ENCODE results near the gene RASSF3. TPM values are rescaled to one million over a fixed set of nuclear protein-coding genes. Genes with fewer than 3 reads are reported as not detected.

RASSF3 gene
- polyA plus RNA-seq, 1 donor, result 27.8 TPM

GRCh38 chr12:64669270-64669842 is 59.1 kb downstream of the RASSF3 start:
- WGBS (ENCODE audit: insufficient coverage, low lambda C conversion rate), result no CpG with 5 or more reads among the region's 10 CpGs
- H3K4me3 ChIP-seq (ENCODE audit: low read length), result no peak overlapping the region
- peak; percentile 67 to 76 for DNase-seq

DNA sequence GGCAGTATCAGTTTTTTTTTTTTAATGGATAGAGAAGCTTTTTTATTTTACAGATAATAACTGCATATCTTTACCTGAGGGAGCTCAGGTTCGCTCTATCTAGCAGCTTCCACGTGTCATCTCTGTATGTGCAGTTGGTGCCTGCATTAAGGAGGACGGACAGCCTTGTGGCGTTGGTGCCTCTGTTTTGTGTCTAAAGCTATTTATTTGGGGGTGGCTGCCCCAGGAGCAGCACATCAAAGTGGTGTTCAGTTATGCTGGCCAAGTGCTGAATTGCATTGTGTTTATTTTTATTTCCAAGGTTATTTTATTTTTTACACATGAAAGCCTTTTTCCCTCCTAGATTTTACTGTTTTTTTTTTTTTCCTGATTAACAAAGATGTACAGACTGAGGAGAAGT is 59.7 kb downstream of the RASSF3 start:
- H3K36me3 ChIP-seq (ENCODE audit: control insufficient read depth, insufficient read depth, low read length), result no peaks in the 10 kb centered on the region
- WGBS (ENCODE audit: insufficient coverage, low lambda C conversion rate), result no CpG with 5 or more reads among the region's 4 CpGs
- H3K9me3 ChIP-seq (ENCODE audit: control insufficient read depth, low read depth, low read length), result no peaks in the 10 kb centered on the region
- H3K27me3 ChIP-seq (ENCODE audit: control insufficient read depth, insufficient read depth, low read length), result no peaks in the 10 kb centered on the region
- DNase-seq, result no peak
- peak overlapping the region; percentile 10 for H3K27ac ChIP-seq (ENCODE audit: low read length)
- no peak overlapping the region for H3K4me3 ChIP-seq (ENCODE audit: low read length)
- H3K4me1 ChIP-seq (ENCODE audit: control insufficient read depth, insufficient read depth, low read length), result peaks cover 72% of the 10 kb centered on the region

More at GRCh38 chr12:64669270-64669842, 59.1 kb downstream of the RASSF3 start:
- Histone ChIP-seq H3K27me3 (ENCODE audit: control insufficient read depth, insufficient read depth, low read length) (no peaks in the 10 kb centered on the region), H3K27ac (ENCODE audit: low read length) (peak overlapping the region; percentile 63), H3K4me1 (ENCODE audit: control insufficient read depth, insufficient read depth, low read length) (peaks cover 69% of the 10 kb centered on the region), H3K36me3 (ENCODE audit: control insufficient read depth, insufficient read depth, low read length) (no peaks in the 10 kb centered on the region), H3K9me3 (ENCODE audit: control insufficient read depth, low read depth, low read length) (no peaks in the 10 kb centered on the region)

GRCh38 chr12:64670919-64671639 is 60.8 kb downstream of the RASSF3 start:
- peaks cover 66% of the 10 kb centered on the region for H3K4me1 ChIP-seq (ENCODE audit: control insufficient read depth, insufficient read depth, low read length)
- no peak overlapping the region for H3K4me3 ChIP-seq (ENCODE audit: low read length)
- peak overlapping the region; percentile 68 for H3K27ac ChIP-seq (ENCODE audit: low read length)
- no CpG with 5 or more reads among the region's 8 CpGs for WGBS (ENCODE audit: insufficient coverage, low lambda C conversion rate)
- H3K9me3 ChIP-seq (ENCODE audit: control insufficient read depth, low read depth, low read length), result no peaks in the 10 kb centered on the region
- peak; percentile 71 to 83 for DNase-seq
- no peaks in the 10 kb centered on the region for H3K27me3 ChIP-seq (ENCODE audit: control insufficient read depth, insufficient read depth, low read length)
- H3K36me3 ChIP-seq (ENCODE audit: control insufficient read depth, insufficient read depth, low read length), result no peaks in the 10 kb centered on the region

DNA sequence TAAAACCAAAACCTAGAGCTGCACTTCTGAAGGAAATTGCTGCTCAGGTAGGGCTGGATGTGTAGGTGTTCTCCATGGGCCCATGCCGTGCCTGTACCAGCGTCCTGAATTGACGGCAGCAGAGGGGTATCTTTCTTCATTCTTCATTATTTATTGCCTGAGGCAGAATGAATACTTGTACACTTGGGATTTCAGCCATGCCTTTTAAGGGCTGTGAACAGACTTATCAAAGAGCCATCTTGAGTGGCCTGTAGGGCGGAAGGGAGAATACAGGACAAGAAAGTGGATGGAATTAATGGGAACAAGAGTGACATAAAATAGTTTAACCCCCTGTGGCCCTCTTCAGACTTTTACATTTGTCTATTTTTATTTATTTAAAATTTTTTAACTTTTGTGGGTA is 61.4 kb downstream of the RASSF3 start:
- no peak for DNase-seq
- 100% methylated on average over 1 of the region's 4 CpGs for WGBS (ENCODE audit: insufficient coverage, low lambda C conversion rate)
- H3K36me3 ChIP-seq (ENCODE audit: control insufficient read depth, insufficient read depth, low read length), result no peaks in the 10 kb centered on the region
- peaks cover 60% of the 10 kb centered on the region for H3K4me1 ChIP-seq (ENCODE audit: control insufficient read depth, insufficient read depth, low read length)
- H3K27me3 ChIP-seq (ENCODE audit: control insufficient read depth, insufficient read depth, low read length), result no peaks in the 10 kb centered on the region
- no peak overlapping the region for H3K4me3 ChIP-seq (ENCODE audit: low read length)
- H3K27ac ChIP-seq (ENCODE audit: low read length), result peak overlapping the region; percentile 68
- no peaks in the 10 kb centered on the region for H3K9me3 ChIP-seq (ENCODE audit: control insufficient read depth, low read depth, low read length)

- Histone ChIP-seq H3K4me1 (ENCODE audit: control insufficient read depth, insufficient read depth, low read length) (peaks cover 52% of the 10 kb centered on the region), H3K27me3 (ENCODE audit: control insufficient read depth, insufficient read depth, low read length) (no peaks in the 10 kb centered on the region), H3K9me3 (ENCODE audit: control insufficient read depth, low read depth, low read length) (no peaks in the 10 kb centered on the region), H3K4me3 (ENCODE audit: low read length) (no peak overlapping the region), H3K27ac (ENCODE audit: low read length) (peak overlapping the region; percentile 64), H3K36me3 (ENCODE audit: control insufficient read depth, insufficient read depth, low read length) (no peaks in the 10 kb centered on the region)
- DNase-seq, result peak; percentile 90 to 96
- WGBS (ENCODE audit: insufficient coverage, low lambda C conversion rate), result no CpG with 5 or more reads among the region's 8 CpGs
These were observed 62.7 kb downstream of the RASSF3 start for GRCh38 chr12:64672925-64673409.

DNA sequence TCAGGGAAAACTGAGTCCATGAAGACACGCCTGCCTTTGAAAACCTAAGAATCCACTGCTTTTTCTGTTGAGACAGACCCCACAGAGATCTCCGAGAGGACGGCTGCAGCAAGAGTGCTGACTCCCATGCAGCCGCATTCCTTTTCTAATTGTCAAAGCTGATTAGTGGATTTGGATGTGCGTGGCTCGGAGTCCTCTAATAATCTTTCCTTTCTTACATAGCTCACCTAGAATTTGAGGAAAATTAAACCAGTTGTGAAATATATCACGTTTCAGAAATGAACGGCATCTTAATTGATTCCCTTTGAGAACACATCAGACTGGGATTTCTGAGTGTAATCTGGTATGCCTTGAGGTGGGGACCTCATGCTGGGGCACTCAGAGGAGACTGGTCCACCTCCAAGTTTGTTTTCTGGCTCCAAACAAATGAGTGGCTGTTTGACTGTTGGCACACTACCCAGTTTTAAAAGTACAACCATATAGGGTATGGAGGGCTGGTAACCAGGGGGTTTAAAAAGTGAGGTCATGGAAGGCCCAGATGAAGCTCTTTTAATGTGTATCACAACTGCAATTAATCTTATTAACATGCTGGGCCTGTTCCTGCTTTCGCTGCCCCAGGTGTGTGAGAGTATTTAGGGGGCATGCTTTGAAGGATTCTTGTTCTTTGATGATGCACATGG is 63.3 kb downstream of the RASSF3 start:
- DNase-seq, result no peak
- peak overlapping the region; percentile 64 for H3K27ac ChIP-seq (ENCODE audit: low read length)
- H3K4me3 ChIP-seq (ENCODE audit: low read length), result no peak overlapping the region
- peaks cover 51% of the 10 kb centered on the region for H3K4me1 ChIP-seq (ENCODE audit: control insufficient read depth, insufficient read depth, low read length)
- no peaks in the 10 kb centered on the region for H3K36me3 ChIP-seq (ENCODE audit: control insufficient read depth, insufficient read depth, low read length)
- no peaks in the 10 kb centered on the region for H3K9me3 ChIP-seq (ENCODE audit: control insufficient read depth, low read depth, low read length)
- WGBS (ENCODE audit: insufficient coverage, low lambda C conversion rate), result no CpG with 5 or more reads among the region's 9 CpGs
- H3K27me3 ChIP-seq (ENCODE audit: control insufficient read depth, insufficient read depth, low read length), result no peaks in the 10 kb centered on the region

DNA sequence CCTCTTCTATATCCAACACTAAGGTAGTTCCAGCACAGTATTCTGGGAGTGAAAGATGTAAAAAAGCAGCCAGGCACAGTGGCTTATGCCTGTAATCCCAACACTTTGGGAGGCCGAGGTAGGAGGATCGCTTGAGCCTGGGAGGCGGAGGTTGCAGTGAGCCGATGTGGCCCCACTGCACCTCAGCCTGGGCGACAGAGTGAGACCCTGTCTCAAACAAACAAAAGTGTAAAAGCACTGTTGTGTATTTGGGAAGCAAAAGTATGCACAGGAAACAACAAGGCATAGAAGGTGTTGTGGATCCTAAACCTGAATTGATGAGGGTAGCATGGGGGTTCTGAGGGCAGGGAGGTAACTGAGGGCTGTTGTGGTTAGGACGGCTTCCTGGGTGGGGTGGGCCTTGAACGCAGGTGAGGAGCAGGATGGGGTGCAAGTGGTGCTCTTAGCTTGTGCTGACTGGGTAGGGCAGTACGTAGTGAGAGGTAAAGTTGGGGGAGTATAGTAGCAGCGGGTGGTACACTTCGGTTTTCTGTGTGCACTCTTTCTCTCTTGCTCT is 64.2 kb downstream of the RASSF3 start:
- no CpG with 5 or more reads among the region's 10 CpGs for WGBS (ENCODE audit: insufficient coverage, low lambda C conversion rate)

DNA sequence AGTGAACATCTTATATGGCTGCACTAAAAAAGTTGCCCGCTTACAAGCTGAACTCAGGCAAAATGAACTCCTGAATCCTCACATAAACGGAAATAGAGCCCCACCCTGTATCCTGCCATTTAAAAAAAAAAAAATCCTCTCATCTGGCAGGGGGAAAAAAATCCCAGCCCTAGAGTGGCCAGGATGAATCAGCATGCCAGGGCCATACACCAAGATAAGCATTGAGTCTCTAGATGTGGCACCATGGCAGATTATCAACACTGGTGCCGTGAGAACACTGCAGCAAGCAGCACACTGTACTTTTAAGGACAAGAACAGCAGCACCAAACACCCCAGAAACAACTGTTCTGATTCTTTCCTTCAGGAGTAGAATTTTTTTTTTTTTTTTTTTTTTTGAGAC is 65.5 kb downstream of the RASSF3 start:
- H3K27me3 ChIP-seq (ENCODE audit: control insufficient read depth, insufficient read depth, low read length), result no peaks in the 10 kb centered on the region
- no CpG with 5 or more reads among the region's 3 CpGs for WGBS (ENCODE audit: insufficient coverage, low lambda C conversion rate)
- no peaks in the 10 kb centered on the region for H3K9me3 ChIP-seq (ENCODE audit: control insufficient read depth, low read depth, low read length)
- no peak overlapping the region for H3K4me3 ChIP-seq (ENCODE audit: low read length)
- peaks cover 39% of the 10 kb centered on the region for H3K4me1 ChIP-seq (ENCODE audit: control insufficient read depth, insufficient read depth, low read length)
- H3K36me3 ChIP-seq (ENCODE audit: control insufficient read depth, insufficient read depth, low read length), result no peaks in the 10 kb centered on the region
- H3K27ac ChIP-seq (ENCODE audit: low read length), result no peak overlapping the region
- DNase-seq, result no peak

More for the DNA sequence above, 64.2 kb downstream of the RASSF3 start:
- Histone ChIP-seq H3K27ac (ENCODE audit: low read length) (peak overlapping the region; percentile 64), H3K36me3 (ENCODE audit: control insufficient read depth, insufficient read depth, low read length) (no peaks in the 10 kb centered on the region), H3K4me3 (ENCODE audit: low read length) (no peak overlapping the region), H3K9me3 (ENCODE audit: control insufficient read depth, low read depth, low read length) (no peaks in the 10 kb centered on the region), H3K27me3 (ENCODE audit: control insufficient read depth, insufficient read depth, low read length) (no peaks in the 10 kb centered on the region), H3K4me1 (ENCODE audit: control insufficient read depth, insufficient read depth, low read length) (peaks cover 46% of the 10 kb centered on the region)
- DNase-seq, result no peak

DNA sequence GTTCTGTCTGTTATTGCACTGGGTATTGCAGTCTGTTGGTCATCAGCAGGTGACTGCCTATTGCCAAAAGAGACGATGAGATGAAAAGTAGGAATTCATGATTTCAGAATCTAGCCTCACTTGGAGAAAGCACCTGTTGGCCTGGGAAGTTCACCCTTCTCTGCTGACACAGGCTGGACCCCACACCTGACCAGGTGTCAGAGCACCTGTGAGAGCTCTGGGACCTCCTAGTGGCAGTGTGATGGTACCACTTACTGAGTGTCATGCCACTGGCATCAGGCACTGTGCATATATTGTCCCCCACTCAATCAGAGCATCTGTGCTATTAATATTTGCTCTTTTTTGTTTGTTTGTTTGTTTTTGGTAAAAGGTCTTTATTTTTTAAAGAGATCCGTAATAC is 68.0 kb downstream of the RASSF3 start:
- 100% methylated on average over 1 of the region's 2 CpGs for WGBS (ENCODE audit: insufficient coverage, low lambda C conversion rate)
- Histone ChIP-seq H3K27ac (ENCODE audit: low read length) (no peak overlapping the region), H3K27me3 (ENCODE audit: control insufficient read depth, insufficient read depth, low read length) (no peaks in the 10 kb centered on the region), H3K36me3 (ENCODE audit: control insufficient read depth, insufficient read depth, low read length) (no peaks in the 10 kb centered on the region), H3K4me3 (ENCODE audit: low read length) (no peak overlapping the region), H3K9me3 (ENCODE audit: control insufficient read depth, low read depth, low read length) (no peaks in the 10 kb centered on the region), H3K4me1 (ENCODE audit: control insufficient read depth, insufficient read depth, low read length) (peaks cover 25% of the 10 kb centered on the region)
- DNase-seq, result no peak

DNA sequence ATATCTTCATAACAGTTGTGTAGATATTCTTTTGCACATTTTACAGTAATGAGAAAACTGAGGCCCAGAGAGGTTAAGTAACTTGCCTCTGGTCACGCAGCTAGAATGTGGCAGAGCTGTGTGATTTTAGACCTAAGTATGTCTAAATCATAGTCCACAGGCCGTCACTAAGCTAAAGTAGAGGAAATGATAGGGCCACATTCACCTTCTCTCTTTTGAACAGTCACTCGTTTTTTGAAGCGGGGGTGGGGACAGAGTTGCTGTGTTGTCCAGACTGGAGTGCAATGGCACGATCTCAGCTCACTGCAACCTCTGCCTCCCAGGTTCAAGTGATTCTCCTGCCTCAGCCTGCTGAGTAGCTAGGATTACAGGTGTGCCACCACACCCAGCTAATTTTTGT is 68.5 kb downstream of the RASSF3 start:
- Histone ChIP-seq H3K9me3 (ENCODE audit: control insufficient read depth, low read depth, low read length) (no peaks in the 10 kb centered on the region), H3K4me1 (ENCODE audit: control insufficient read depth, insufficient read depth, low read length) (peaks cover 20% of the 10 kb centered on the region), H3K27ac (ENCODE audit: low read length) (no peak overlapping the region), H3K4me3 (ENCODE audit: low read length) (no peak overlapping the region), H3K36me3 (ENCODE audit: control insufficient read depth, insufficient read depth, low read length) (no peaks in the 10 kb centered on the region), H3K27me3 (ENCODE audit: control insufficient read depth, insufficient read depth, low read length) (no peaks in the 10 kb centered on the region)
- DNase-seq, result no peak
- 100% methylated on average over 1 of the region's 5 CpGs for WGBS (ENCODE audit: insufficient coverage, low lambda C conversion rate)

All from large intestine (tissue), 3 donors.